Body of pancreas (tissue), 4 donors: ENCODE measurements around the gene HIBADH. TPM values are rescaled to one million over a fixed set of nuclear protein-coding genes. Genes with fewer than 3 reads are reported as not detected.

Experiments used
- ATAC-seq: fragments of 150-250 bp; one replicate; pipeline ENCODE4 v1.9.1; 2016
- DNase-seq, 4 donors: peaks; one replicate each; pipeline ENCODE4 v3.0.0-alpha.2; 2019
- H3K27ac ChIP-seq, 4 donors: fragments of 200-600 bp; sonication (generic); 1 replicate in 3 of 4; 2 replicates in 1 of 4; pipeline versions ENCODE4 v1.5.1 to v1.6.1; 2016 to 2019; ENCODE audit warnings: mild to moderate bottlenecking in 1 of 4, mixed read lengths in 1 of 4, moderate library complexity in 1 of 4
- H3K27me3 ChIP-seq, 2 donors: fragments of 200-600 bp; sonication (generic); one replicate each; pipeline ENCODE4 v1.6.0; 2016; ENCODE audit warnings: mild to moderate bottlenecking in 1 of 2
- H3K36me3 ChIP-seq, 2 donors: fragments of 200-600 bp; sonication (generic); replicated peaks in 1 of 2; 2 replicates each; pipeline ENCODE4 v1.5.1; 2016; ENCODE audit warnings: low read depth in 2 of 2; ENCODE audit not compliant: insufficient read depth in 1 of 2
- H3K4me1 ChIP-seq: fragments of 200-600 bp; sonication (generic); one replicate; pipeline ENCODE4 v1.6.0; 2016
- H3K4me3 ChIP-seq, 2 donors: fragments of 200-600 bp; sonication (generic); 1 replicate in 1 of 2; 2 replicates in 1 of 2; pipeline ENCODE4 v1.5.1; 2016 to 2019
- H3K9me3 ChIP-seq, 3 donors: fragments of 200-600 bp; sonication (generic); 1 replicate in 2 of 3; 2 replicates in 1 of 3; pipeline ENCODE4 v1.5.1; 2016
- CTCF ChIP-seq, 7 experiments: fragments of 450-650 bp in 4 of 7; fragments of 200-600 bp in 3 of 7; sonication (generic) in 3 of 7; IDR thresholded peaks; one replicate each; pipeline ENCODE4 v1.5.1; 2016 to 2019; ENCODE audit warnings: antibody characterized with exemption in 7 of 7
- POLR2A ChIP-seq, 3 donors: fragments of 450-650 bp; IDR thresholded peaks; one replicate each; pipeline ENCODE4 v1.6.1; 2016; ENCODE audit warnings: antibody characterized with exemption in 3 of 3, mild to moderate bottlenecking in 2 of 3
- WGBS, 2 donors: methylation state at CpG; one replicate each; pipeline ENCODE4 v1.1.5; 2017; 5-methylcytosine and 5-hydroxymethylcytosine counted together
- intact Hi-C: fragments of 100-400 bp; cut with DNase I; formaldehyde crosslinking; loops from one replicate; pipeline ENCODE4 v1.15.1; 2023
- total RNA-seq, 2 donors: library from RNA; depleted of rRNA; stranded (reverse); fragments of >200 nt; gene quantifications; one replicate each; pipeline ENCODE4 v1.1.0, GENCODE V29; 2016

The HIBADH gene
- total RNA-seq, 2 donors from 2014 or later = 22.1 to 31.0 TPM

- intact Hi-C loops = no loop called here
- DNase-seq (no peak), ATAC-seq (no peak)
- TF ChIP-seq POLR2A (IDR thresholded peaks at IDR 0.05) = no peak
- no peak for TF ChIP-seq CTCF (IDR thresholded peaks at IDR 0.05)
- no peaks in the 10 kb centered on the region for H3K27me3 ChIP-seq
- no peaks in the 10 kb centered on the region for H3K36me3 ChIP-seq
- H3K27ac ChIP-seq = no peak overlapping the region
- no peaks in the 10 kb centered on the region for H3K4me1 ChIP-seq
- WGBS, 2 donors = 100% methylated on average over 1 of the region's 1 CpG
- H3K4me3 ChIP-seq = no peak overlapping the region
- H3K9me3 ChIP-seq = no peaks in the 10 kb centered on the region
These were observed 22.5 kb upstream of the HIBADH start for GRCh38 chr7:27685209-27685608.

- WGBS, 2 donors = 85 to 90% methylated on average over 4 of the region's 4 CpGs
- Histone ChIP-seq H3K4me1 (no peaks in the 10 kb centered on the region), H3K27me3 (no peaks in the 10 kb centered on the region), H3K9me3 (no peaks in the 10 kb centered on the region), H3K27ac (no peak overlapping the region), H3K4me3 (no peak overlapping the region), H3K36me3 (no peaks in the 10 kb centered on the region)
- no peak for TF ChIP-seq CTCF (IDR thresholded peaks at IDR 0.05)
- TF ChIP-seq POLR2A (IDR thresholded peaks at IDR 0.05) = no peak
- DNase-seq = no peak
- ATAC-seq = no peak
- intact Hi-C loops = no loop called here
These were observed 21.8 kb upstream of the HIBADH start for GRCh38 chr7:27684491-27684890.

- no peaks in the 10 kb centered on the region for H3K9me3 ChIP-seq
These were observed 17.9 kb upstream of the HIBADH start for GRCh38 chr7:27680610-27681009.

GRCh38 chr7:27678617-27679260 is 16.1 kb upstream of the HIBADH start:
- H3K4me1 ChIP-seq = peaks cover 19% of the 10 kb centered on the region
- peak overlapping the region; percentile 22 to 60 (median 48) for H3K27ac ChIP-seq
- H3K36me3 ChIP-seq = no peaks in the 10 kb centered on the region
- ATAC-seq (peak; percentile 63), DNase-seq (no peak)
- H3K9me3 ChIP-seq = no peaks in the 10 kb centered on the region
- TF ChIP-seq POLR2A (IDR thresholded peaks at IDR 0.05) (no peak), CTCF (IDR thresholded peaks at IDR 0.05) (no peak)
- intact Hi-C loops = no loop called here
- WGBS, 2 donors = 84 to 88% methylated on average over 2 of the region's 2 CpGs
- no peaks in the 10 kb centered on the region for H3K27me3 ChIP-seq
- no peak overlapping the region for H3K4me3 ChIP-seq

More at GRCh38 chr7:27680610-27681009, 17.9 kb upstream of the HIBADH start:
- Histone ChIP-seq H3K4me3 (no peak overlapping the region), H3K36me3 (no peaks in the 10 kb centered on the region), H3K27me3 (no peaks in the 10 kb centered on the region), H3K27ac (no peak overlapping the region), H3K4me1 (peaks cover 19% of the 10 kb centered on the region)
- DNase-seq = no peak
- WGBS, 2 donors = 67 to 100% methylated on average over 1 of the region's 1 CpG
- no peak for ATAC-seq
- intact Hi-C loops = no loop called here
- TF ChIP-seq POLR2A (IDR thresholded peaks at IDR 0.05) = no peak
- no peak for TF ChIP-seq CTCF (IDR thresholded peaks at IDR 0.05)
